NCI-H226 (cell line): ENCODE measurements around the gene LHFPL6.

Source experiments
- DNase-seq: peaks from one replicate; pipeline ENCODE4 v3.0.0-alpha.2; 2015

The LHFPL6 gene

DNA sequence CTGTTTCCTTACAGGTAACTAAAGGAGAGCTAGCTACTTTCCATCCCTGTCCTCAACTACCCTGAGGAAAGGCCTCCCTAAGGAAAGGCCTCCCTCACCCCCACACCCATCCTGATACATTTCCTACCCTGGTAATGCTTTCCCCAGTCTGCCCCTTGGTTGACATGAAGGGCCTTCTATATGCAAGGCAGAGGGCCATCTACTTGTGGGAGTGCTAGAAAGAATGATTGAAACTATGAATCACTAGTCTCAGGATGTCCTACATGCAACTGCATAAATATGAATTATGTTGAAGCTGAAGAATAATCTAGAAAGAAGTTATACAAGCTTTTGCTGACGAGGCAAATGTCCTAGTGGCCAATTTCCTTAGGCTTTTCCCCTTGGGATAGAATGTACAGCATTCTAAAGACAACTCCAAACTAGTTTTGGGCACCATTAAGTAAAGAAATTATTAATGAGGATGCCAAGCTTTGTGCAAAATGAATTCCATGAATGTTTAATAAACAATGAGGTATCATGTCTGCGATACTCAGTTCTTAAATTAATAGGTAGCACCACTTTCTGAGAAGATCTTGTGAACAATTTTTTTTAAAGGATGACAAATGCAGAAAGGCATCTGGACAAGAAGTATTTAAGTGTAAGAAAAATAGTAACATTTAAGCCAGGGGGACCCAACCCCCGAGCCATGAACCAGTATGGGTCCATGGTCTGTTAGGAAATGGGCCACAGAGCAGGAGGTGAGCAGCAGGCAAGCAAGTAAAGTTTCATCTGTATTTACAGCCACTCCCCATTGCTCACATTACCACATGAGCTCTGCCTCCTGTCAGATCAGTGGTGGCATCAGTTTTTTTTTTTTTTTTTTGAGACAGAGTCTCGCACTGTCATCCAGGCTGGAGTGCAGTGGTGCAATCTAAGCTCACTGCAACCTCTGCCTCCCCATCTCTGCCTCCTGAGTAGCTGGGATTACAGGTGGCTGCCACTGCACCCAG is 223.0 kb downstream of the LHFPL6 start:
- DNase-seq = peak; percentile 15

GRCh38 chr13:39379118-39379517 is 223.9 kb downstream of the LHFPL6 start:
- DNase-seq = no peak

DNA sequence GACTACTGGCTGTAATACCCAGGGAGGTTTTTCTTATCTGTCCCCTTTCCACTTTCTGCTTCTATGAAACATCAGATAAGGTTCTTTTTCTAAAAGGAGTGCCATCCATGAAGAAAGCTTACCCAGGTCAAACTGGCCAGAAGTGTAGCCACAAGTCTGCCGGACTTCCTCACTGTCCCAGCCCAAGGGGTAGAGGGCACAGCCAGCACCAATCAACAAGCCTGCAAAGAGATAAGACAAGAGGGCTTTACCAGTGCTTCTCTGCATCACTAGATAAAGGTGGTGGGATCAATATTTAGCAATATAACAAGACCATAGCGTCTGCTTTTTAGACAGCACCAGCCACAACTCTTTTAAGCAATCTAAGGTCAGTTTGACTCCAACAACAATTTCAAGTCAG is 224.7 kb downstream of the LHFPL6 start:
- no peak for DNase-seq

DNA sequence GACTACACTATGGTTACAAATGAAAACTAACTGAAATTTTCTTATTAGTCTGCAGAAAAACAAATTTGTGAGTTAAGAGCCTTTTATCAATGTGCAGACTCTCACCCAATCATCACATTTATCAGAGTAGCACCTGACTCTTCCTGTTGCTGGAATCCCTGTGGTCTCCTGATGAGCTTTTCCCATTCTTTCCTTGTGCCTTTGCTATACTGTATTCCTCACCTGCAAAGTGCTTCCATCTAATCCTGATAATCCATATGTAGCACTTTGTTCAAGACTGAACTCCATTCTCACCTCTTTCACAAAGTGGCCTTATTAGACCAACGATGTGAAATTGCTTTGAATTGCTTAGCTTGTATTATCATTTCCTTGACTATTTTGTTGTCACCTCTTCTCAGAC is 225.3 kb downstream of the LHFPL6 start:
- DNase-seq = no peak

DNA sequence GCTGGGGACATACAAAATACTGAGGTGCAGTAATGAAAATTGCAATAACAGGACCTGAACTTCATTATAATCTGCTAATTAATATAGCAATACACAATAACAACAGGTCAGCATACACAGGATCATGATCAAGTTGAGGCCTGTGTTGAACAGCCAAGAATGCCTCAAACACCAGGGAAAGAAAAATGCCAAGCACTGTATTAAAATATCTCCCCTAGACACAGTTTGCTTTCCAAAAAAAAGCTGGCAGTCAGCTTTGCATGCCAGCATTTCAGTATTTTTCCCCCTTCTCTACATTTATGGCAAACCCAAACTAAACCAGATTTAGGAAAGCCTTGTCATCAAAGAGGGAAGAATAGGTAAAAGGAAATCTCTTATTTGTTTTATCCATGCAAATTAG is 226.9 kb downstream of the LHFPL6 start:
- DNase-seq = no peak

GRCh38 chr13:39375601-39376000 is 227.4 kb downstream of the LHFPL6 start:
- DNase-seq = no peak

GRCh38 chr13:39374741-39375189 is 228.2 kb downstream of the LHFPL6 start:
- DNase-seq = peak; percentile 49

DNA sequence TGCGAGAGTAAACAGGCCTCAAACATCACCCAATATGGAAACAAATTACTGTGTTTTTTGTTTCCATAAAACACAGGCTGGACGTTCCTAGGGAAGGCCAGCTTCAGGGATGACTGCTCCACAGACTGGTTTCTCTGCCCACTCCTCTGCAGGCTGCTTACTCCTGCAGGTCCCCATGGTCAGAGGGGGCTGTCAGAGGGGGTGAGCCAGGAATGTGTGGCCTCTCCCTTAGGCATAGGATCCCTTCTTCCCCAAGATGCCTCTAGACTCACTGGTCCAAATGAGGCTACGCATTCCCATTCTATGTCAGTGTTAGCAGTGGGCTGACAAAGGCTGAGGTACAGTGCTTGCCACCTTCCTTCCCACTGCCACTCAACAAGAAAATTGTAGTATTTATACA is 229.8 kb downstream of the LHFPL6 start:
- DNase-seq = no peak

- no peak for DNase-seq
These were observed 231.3 kb downstream of the LHFPL6 start for GRCh38 chr13:39371706-39372105.

- no peak for DNase-seq
These were observed 232.4 kb downstream of the LHFPL6 start for GRCh38 chr13:39370554-39370953.

GRCh38 chr13:39370048-39370447 is 232.9 kb downstream of the LHFPL6 start:
- no peak for DNase-seq

DNA sequence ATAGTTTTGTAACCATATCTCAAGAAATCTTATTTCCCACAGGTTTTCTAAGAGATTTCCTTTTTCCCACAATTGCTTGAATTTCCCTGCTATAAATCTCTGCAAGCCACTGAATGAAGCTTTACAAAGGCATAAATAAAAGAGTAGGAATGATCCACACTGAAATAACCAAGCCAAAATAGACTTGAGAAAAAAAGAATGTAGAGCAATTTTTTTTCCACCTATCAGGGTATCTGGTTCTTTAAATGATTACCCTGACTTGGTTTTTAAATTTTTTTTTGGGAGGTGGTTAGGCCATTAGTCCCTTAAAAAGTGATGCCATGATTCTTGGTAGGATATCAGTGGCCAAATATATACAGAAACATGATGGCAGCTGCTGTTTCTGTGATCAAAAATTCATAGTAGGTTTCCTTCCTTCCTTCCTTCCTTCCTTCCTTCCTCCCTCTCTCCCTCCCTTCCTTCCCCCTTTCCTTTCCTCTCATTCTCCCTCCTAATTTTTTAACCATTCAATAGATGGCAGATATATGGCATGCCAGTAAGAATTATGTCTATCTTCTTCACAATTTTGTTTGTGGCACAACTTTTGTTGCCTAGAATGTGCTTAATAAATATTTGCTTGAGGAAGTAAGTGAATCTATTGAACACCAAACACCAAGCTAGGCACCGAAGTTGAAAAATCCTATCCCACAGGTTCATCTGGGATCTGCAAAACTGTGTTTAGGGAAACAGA is 233.7 kb downstream of the LHFPL6 start:
- DNase-seq = no peak

- DNase-seq = no peak
These were observed 237.1 kb downstream of the LHFPL6 start for GRCh38 chr13:39365879-39366278.

DNA sequence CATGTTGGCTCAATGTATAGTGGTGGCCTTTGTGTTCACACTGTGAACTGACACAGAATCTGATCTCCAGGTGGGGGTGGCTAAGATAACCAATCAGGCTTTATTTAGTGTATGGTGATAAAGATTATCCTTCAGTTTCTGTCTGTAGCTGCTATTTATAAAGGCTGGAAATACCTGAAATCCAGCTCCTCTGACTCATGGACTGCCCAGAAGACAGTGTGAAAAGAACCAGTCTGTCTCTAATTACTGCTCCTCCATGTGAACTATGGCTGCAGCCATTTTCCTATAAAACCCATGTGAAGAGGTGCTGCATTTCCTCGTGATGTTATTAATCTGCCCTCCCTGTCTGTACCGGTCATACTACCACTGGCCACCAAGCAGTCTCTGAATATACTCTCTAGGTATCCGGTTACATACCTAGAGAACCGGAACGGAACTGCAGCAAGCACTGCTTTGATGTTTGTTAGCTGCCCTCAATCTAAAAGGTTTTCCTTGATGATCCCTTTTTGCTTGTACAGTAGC is 238.0 kb downstream of the LHFPL6 start:
- peak; percentile 8 for DNase-seq

DNA sequence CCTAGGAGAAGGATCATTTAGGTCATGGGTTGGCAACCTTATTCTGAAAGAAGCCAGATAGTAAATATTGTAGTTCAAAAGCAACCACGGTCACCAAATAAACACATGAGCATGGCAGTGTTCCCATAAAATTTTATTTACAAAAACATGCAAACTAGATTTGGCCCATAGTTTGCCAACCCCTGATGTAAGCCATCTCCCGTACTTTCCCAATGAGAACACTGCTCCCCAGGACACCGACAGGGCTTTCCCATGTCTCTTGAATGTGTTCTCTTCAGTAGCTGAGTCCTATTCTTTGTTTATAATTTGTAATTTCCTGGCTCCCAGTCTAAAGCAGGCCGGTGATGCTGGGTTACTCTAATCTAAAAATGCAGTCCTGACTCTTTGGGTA is 239.6 kb downstream of the LHFPL6 start:
- DNase-seq = no peak

DNA sequence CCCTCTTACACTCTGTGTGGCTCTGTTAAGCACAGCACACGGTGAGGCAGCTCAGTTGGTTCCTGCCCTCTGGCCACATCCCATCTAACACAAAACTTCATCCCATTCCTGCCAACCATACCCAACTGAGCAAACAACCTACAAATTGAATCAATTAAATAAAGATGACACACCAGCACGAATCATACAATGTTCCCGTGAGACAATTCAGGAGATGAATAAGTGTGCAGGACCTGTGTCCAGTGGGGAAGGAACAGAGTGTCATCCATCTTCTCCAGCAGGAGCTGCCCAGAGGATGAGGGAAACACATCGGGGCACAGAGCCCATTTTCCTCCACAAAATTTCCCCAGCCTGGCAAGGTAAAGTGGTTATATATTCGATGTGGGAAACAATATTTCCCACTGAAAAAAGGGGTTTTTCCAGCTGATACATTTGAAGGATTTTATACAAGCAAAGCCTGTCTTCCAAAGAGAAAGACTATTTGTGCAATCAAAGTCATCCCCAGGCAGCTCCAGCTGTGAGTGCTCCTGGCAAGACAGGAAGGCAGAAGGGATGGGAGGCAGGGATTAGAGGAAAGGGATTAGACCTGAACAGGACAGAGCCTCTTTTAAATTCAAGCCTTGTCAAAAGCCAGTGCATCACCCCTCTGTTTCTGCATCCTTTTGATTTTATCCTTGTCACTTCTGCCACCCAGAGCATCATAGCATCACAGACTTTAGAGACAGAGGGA is 240.2 kb downstream of the LHFPL6 start:
- no peak for DNase-seq

DNA sequence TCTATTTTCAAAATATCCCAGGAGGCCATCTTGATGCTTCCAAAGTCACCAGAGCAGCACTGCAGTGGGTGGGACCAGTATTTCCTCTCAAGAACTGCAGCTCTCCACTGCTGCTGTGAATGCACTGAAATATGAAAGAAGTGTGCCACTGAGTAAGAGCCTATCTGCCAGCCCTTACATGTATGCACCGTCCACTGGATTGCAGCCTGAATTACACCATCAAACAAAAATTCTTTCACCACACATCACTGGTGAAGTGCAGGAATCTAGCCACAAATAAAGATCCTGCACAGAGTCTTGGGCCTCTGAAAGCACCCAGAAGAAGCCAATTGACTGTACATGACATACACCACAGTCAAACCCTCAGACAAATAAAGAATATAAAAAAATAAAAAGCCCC is 249.0 kb downstream of the LHFPL6 start:
- peak; percentile 80 for DNase-seq

DNA sequence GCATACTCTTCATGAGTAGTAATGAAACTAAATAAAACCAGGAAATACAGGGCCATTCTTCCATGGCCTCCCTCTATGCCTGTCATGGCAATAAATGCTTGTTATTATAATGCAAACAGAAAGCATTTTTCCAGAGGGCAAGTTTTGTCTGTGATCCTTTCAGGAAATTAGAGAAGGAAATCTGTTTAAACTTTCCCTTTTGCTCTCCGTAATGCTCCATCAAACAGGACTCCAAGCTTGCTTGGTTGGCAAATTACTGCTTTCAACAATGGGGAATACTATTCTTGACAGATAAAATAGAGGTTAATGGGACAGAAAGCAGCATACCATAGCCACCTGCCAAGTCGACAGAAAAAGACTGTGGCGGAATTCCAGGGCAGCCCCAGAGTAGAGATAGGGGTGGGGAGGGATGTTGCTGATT is 252.5 kb downstream of the LHFPL6 start:
- no peak for DNase-seq

DNA sequence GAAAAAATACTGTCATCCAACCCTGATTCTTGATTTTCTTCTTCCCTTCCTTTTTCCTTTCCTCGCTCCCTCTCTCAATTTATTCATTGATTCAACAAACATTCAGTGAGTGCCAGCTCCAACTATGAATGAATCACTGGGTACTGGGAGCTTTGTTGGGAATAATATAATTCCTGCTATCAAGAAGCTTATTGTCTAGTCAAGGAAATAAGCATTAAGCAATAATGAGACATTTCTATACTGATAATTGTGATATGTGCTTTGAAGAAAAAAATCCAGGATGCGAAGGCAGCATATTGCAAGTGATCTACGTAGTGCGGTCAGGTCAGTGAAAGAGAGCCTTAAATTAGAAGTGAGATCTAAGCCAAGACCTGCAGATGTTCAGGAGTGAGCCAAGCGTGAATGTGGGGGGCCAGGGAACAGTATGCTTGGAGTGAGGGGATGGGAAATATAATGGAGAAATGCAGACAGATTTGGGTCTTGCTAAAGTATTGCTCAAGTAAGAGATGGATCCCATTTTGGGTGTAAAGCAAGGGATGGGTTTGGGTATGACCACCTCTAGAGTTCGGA is 253.5 kb downstream of the LHFPL6 start:
- no peak for DNase-seq

DNA sequence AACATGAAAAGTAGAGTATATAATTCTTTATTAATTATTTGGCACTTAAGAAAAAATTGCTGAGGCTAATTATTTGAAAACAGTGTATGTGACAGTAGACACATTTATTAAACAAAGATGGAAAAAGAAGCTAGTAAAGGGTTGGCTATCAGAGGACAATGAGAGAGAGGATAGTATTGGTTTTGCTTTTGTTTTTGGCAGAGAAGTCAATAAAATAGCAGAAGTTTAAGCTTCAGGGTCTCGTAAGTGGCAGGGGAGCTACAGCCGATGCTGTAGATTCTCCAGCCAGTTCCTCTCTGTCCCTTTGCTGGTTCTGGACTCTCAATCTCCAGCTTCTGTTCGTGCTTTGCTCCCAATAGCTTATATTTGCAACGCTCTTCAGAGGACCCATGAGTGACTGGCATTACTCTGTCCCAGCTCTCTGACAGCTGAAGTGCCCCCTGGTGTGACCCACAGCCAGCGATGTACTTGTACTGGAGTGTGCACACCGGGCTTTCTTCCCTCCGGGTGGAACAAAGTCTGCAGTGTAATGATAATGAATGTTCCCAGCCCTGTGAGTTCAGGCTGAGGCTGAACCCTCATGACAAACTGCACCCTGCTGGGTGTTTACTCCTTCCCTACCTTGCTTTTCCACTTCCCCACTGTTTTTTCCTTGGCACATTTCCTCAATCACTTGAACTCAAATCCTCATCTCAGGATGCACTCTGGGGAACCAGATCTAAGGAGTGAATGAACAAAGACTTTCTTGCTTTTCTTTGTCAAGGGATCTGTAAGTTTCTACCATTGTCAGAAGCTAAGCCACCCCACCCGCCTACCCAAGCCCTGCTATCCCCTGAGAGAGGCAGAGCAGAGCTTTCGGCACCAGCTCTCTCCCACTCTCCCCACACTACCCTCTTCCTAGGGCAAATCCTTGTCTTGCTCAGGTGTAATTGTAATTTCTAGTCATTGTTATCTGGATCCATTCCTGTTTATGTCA is 254.8 kb downstream of the LHFPL6 start:
- no peak for DNase-seq

DNA sequence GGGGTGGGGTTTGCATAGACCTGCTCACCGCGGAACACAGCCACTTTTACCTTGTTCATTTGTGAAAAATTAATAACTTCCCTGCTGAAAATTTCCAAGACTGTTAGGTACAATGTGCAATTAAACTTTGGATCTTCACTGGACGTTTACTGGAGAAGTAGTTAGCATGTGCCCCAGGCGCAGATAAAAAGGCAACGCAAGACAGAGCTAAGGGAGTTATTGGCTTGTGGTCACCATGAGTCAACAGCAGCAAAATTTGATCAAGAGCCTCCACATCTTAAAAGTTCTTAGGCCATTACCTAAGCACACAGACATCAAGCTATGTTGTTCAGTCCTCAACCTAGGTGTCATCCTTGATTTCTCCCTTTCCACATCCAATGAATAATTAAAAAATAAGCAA is 257.0 kb downstream of the LHFPL6 start:
- no peak for DNase-seq
